ENCODE data around the gene DBI.

DNA sequence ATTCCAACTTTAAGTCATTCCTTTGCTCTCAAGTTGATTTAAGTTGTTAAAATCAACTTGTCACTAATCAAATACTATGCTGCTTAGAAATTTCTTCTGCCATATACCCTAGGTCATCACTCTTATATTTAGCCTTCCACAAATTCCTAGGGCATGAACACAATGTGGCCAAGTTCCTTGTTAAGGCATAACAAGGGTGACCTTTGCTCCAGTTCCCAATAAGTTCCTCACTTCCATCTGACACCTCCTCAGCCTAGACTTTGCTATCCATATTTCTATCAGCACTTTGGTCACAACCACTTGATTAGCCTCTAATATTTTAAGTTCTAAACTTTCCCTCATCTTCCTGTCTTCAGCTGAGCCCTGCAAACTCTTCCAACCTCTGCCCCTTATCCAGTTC is 55.0 kb downstream of the DBI start:
- TF ChIP-seq, protein P1, sequence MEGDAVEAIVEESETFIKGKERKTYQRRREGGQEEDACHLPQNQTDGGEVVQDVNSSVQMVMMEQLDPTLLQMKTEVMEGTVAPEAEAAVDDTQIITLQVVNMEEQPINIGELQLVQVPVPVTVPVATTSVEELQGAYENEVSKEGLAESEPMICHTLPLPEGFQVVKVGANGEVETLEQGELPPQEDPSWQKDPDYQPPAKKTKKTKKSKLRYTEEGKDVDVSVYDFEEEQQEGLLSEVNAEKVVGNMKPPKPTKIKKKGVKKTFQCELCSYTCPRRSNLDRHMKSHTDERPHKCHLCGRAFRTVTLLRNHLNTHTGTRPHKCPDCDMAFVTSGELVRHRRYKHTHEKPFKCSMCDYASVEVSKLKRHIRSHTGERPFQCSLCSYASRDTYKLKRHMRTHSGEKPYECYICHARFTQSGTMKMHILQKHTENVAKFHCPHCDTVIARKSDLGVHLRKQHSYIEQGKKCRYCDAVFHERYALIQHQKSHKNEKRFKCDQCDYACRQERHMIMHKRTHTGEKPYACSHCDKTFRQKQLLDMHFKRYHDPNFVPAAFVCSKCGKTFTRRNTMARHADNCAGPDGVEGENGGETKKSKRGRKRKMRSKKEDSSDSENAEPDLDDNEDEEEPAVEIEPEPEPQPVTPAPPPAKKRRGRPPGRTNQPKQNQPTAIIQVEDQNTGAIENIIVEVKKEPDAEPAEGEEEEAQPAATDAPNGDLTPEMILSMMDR (IDR thresholded peaks at IDR 0.05) = no peak
- TF ChIP-seq, protein P2, sequence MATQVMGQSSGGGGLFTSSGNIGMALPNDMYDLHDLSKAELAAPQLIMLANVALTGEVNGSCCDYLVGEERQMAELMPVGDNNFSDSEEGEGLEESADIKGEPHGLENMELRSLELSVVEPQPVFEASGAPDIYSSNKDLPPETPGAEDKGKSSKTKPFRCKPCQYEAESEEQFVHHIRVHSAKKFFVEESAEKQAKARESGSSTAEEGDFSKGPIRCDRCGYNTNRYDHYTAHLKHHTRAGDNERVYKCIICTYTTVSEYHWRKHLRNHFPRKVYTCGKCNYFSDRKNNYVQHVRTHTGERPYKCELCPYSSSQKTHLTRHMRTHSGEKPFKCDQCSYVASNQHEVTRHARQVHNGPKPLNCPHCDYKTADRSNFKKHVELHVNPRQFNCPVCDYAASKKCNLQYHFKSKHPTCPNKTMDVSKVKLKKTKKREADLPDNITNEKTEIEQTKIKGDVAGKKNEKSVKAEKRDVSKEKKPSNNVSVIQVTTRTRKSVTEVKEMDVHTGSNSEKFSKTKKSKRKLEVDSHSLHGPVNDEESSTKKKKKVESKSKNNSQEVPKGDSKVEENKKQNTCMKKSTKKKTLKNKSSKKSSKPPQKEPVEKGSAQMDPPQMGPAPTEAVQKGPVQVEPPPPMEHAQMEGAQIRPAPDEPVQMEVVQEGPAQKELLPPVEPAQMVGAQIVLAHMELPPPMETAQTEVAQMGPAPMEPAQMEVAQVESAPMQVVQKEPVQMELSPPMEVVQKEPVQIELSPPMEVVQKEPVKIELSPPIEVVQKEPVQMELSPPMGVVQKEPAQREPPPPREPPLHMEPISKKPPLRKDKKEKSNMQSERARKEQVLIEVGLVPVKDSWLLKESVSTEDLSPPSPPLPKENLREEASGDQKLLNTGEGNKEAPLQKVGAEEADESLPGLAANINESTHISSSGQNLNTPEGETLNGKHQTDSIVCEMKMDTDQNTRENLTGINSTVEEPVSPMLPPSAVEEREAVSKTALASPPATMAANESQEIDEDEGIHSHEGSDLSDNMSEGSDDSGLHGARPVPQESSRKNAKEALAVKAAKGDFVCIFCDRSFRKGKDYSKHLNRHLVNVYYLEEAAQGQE (IDR thresholded peaks at IDR 0.05; ENCODE audit: low read depth, low read length) = no peak
- TF ChIP-seq, protein P3, sequence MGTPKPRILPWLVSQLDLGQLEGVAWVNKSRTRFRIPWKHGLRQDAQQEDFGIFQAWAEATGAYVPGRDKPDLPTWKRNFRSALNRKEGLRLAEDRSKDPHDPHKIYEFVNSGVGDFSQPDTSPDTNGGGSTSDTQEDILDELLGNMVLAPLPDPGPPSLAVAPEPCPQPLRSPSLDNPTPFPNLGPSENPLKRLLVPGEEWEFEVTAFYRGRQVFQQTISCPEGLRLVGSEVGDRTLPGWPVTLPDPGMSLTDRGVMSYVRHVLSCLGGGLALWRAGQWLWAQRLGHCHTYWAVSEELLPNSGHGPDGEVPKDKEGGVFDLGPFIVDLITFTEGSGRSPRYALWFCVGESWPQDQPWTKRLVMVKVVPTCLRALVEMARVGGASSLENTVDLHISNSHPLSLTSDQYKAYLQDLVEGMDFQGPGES (IDR thresholded peaks at IDR 0.05; ENCODE audit: low read depth, low read length) = no peak
- TF ChIP-seq POLR2AphosphoS5 (IDR thresholded peaks at IDR 0.05; ENCODE audit: low read depth, low read length) (no peak), MEF2A (IDR thresholded peaks at IDR 0.05; ENCODE audit: borderline replicate concordance, low read depth) (no peak), EZH2phosphoT487 (IDR thresholded peaks at IDR 0.05; ENCODE audit: borderline replicate concordance, low read depth) (no peak), CHD2 (IDR thresholded peaks at IDR 0.05; ENCODE audit: low read length, partially characterized antibody) (no peak), NRF1 (IDR thresholded peaks at IDR 0.05; ENCODE audit: low read depth, low read length) (no peak), RXRA (IDR thresholded peaks at IDR 0.05; ENCODE audit: borderline replicate concordance, low read depth) (no peak), MXI1 (IDR thresholded peaks at IDR 0.05; ENCODE audit: low read depth, low read length) (no peak), RAD21 (IDR thresholded peaks at IDR 0.05; ENCODE audit: low read length) (no peak), TAF1 (IDR thresholded peaks at IDR 0.05; ENCODE audit: borderline replicate concordance, low read depth, low read length) (no peak)
- TF ChIP-seq, protein P4, sequence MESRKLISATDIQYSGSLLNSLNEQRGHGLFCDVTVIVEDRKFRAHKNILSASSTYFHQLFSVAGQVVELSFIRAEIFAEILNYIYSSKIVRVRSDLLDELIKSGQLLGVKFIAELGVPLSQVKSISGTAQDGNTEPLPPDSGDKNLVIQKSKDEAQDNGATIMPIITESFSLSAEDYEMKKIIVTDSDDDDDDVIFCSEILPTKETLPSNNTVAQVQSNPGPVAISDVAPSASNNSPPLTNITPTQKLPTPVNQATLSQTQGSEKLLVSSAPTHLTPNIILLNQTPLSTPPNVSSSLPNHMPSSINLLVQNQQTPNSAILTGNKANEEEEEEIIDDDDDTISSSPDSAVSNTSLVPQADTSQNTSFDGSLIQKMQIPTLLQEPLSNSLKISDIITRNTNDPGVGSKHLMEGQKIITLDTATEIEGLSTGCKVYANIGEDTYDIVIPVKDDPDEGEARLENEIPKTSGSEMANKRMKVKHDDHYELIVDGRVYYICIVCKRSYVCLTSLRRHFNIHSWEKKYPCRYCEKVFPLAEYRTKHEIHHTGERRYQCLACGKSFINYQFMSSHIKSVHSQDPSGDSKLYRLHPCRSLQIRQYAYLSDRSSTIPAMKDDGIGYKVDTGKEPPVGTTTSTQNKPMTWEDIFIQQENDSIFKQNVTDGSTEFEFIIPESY (IDR thresholded peaks at IDR 0.05; ENCODE audit: borderline replicate concordance, low read depth) = no peak
- TF ChIP-seq, protein P5, sequence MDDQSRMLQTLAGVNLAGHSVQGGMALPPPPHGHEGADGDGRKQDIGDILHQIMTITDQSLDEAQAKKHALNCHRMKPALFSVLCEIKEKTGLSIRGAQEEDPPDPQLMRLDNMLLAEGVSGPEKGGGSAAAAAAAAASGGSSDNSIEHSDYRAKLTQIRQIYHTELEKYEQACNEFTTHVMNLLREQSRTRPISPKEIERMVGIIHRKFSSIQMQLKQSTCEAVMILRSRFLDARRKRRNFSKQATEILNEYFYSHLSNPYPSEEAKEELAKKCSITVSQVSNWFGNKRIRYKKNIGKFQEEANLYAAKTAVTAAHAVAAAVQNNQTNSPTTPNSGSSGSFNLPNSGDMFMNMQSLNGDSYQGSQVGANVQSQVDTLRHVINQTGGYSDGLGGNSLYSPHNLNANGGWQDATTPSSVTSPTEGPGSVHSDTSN (IDR thresholded peaks at IDR 0.05) = no peak

All from SK-N-SH (cell line).